Stimulated activated CD8-positive, alpha-beta memory T cell treated with anti-CD3 and anti-CD28 coated beads, Interleukin-4, amount 100 ng/mL, for 24 hours (primary cell): ENCODE measurements around the gene CLDN16.

ENCODE experiments used
- DNase-seq: peaks from one replicate; pipeline ENCODE4 v3.0.0-alpha.2; 2020; ENCODE audit warnings: low read depth

CLDN16 gene

GRCh38 chr3:190380184-190380583 is 7.8 kb upstream of the CLDN16 start:
- no peak for DNase-seq

GRCh38 chr3:190381441-190381840 is 6.5 kb upstream of the CLDN16 start:
- no peak for DNase-seq

- DNase-seq: no peak
These were observed 5.9 kb upstream of the CLDN16 start for GRCh38 chr3:190382082-190382481.

GRCh38 chr3:190384309-190384756 is 3.6 kb upstream of the CLDN16 start:
- DNase-seq: no peak

GRCh38 chr3:190385731-190386688 is 2.0 kb upstream of the CLDN16 start:
- DNase-seq: no peak

- DNase-seq: no peak
These were observed 740 bp downstream of the CLDN16 start for GRCh38 chr3:190388703-190389102.

- DNase-seq: no peak
These were observed 8.0 kb downstream of the CLDN16 start for GRCh38 chr3:190396001-190396400.

- no peak for DNase-seq
These were observed 9.9 kb downstream of the CLDN16 start for GRCh38 chr3:190397889-190398288.

- DNase-seq: no peak
These were observed 11.7 kb downstream of the CLDN16 start for GRCh38 chr3:190399677-190400076.

- DNase-seq: no peak
These were observed 14.0 kb downstream of the CLDN16 start for GRCh38 chr3:190401963-190402362.

- DNase-seq: no peak
These were observed 16.8 kb downstream of the CLDN16 start for GRCh38 chr3:190404715-190405114.

- no peak for DNase-seq
These were observed 26.3 kb downstream of the CLDN16 start for GRCh38 chr3:190414297-190414696.

GRCh38 chr3:190424108-190424477 is 36.1 kb downstream of the CLDN16 start:
- no peak for DNase-seq

GRCh38 chr3:190424478-190425439 is 36.8 kb downstream of the CLDN16 start:
- no peak for DNase-seq

- no peak for DNase-seq
These were observed 37.9 kb downstream of the CLDN16 start for GRCh38 chr3:190425833-190426232.

- no peak for DNase-seq
These were observed 39.0 kb downstream of the CLDN16 start for GRCh38 chr3:190426806-190427507.

- DNase-seq: no peak
These were observed 41.7 kb downstream of the CLDN16 start for GRCh38 chr3:190429681-190430080.

GRCh38 chr3:190430906-190431305 is 42.9 kb downstream of the CLDN16 start:
- DNase-seq: no peak

- no peak for DNase-seq
These were observed 44.3 kb downstream of the CLDN16 start for GRCh38 chr3:190432216-190432615.

GRCh38 chr3:190433626-190434025 is 45.7 kb downstream of the CLDN16 start:
- DNase-seq: no peak

- DNase-seq: no peak
These were observed 47.7 kb downstream of the CLDN16 start for GRCh38 chr3:190435618-190436017.

- no peak for DNase-seq
These were observed 48.4 kb downstream of the CLDN16 start for GRCh38 chr3:190436331-190436730.
